ENCODE measurements around the gene NDUFS7. TPM values are rescaled to one million over a fixed set of nuclear protein-coding genes. Genes with fewer than 3 reads are reported as not detected.
A peak's percentile ranks its signal among the peaks of the same experiment; 100 is the strongest.

Gene NDUFS7
- total and polyA plus RNA-seq, 7 donors, result 177 to 423 (median 294) TPM

DNA sequence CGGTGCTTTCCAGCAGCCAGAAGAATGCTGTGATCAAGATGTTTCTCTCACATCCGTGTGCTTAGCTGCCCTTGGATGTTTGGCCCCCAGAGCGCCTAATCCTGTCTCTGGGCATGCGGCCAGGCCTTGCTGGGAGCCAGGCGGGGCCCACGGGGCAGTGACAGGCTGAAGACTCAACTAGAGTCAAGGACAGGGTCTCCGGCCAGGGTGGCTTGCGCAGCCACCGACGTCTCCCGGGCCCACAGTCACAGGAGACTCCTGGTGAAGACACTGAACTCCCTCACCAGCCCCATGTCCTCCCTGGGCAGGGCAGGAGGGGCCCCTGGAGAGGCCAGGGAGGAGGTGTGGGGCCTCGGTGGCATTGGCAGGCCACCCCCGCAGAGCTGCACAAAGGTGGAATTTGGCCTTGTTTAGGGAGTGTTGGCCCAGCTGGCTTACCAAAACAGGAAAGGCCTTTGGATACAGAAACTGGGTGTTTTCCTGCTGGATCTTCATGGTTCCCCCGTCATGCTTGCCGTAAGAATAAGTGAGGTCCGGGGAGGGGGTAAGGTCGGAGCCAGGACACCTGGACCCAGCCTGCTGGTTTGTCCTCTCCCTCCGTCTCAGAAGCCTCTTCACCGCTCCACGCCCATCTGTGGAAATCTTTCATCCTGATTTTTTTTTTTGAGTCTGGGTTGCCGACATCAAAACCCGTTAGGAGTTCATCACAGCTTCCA, 10.0 kb upstream of the NDUFS7 start:
- peak overlapping the region; percentile 41 for H3K27ac ChIP-seq
- DNase-seq, result peak in 1 of 2 donors; percentile 72
- WGBS, 3 donors, result 46 to 56% (median 48%) methylated on average over 22 of the region's 22 CpGs
- H3K9me3 ChIP-seq, result no peaks in the 10 kb centered on the region
- H3K4me3 ChIP-seq, result no peak overlapping the region
- peaks cover 3 to 78% of the 10 kb centered on the region in 2 donors for H3K36me3 ChIP-seq (ENCODE audit: insufficient read depth in 1 of 2, low read depth in 1 of 2)
- TF ChIP-seq CTCF (IDR thresholded peaks at IDR 0.05), result no peak
- peak; percentile 25 to 48 (median 38) for ATAC-seq
- H3K27me3 ChIP-seq (ENCODE audit: insufficient read depth in 3 of 3, low read length in 2 of 3), result no peaks in the 10 kb centered on the region
- no peaks in the 10 kb centered on the region for H3K4me1 ChIP-seq
- intact Hi-C loops (cut with DNase I), result loop anchor here in 1 of 2 donors (5.0 kb wide), 1 partner anchor 51 kb away; no protein-coding TSS in a partner anchor

DNA sequence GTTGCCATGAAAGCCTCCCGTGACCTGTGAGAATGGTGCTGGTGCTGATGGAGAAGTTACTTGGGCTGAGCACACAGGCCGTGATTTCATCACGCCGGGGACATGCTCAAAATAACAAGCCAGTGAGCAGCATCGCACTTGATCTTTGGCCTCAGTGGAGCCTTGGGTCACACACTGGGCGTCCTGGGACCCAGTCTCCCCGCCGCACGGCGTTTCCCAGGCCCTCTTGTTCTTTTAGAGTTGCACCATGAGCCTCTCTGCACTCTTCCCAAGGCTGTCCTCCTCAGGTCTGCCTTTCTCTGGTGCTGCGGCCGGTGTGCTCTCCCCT, 9.5 kb upstream of the NDUFS7 start:
- Histone ChIP-seq H3K4me1 (no peaks in the 10 kb centered on the region), H3K27me3 (ENCODE audit: insufficient read depth in 3 of 3, low read length in 2 of 3) (no peaks in the 10 kb centered on the region), H3K27ac (peak overlapping the region; percentile 41), H3K4me3 (no peak overlapping the region), H3K9me3 (no peaks in the 10 kb centered on the region), H3K36me3 (ENCODE audit: insufficient read depth in 1 of 2, low read depth in 1 of 2) (peaks cover 3 to 75% of the 10 kb centered on the region in 2 donors)
- TF ChIP-seq CTCF (IDR thresholded peaks at IDR 0.05), result no peak
- ATAC-seq (peak in 3 of 4 donors; percentile 28 to 53 (median 35)), DNase-seq (no peak)
- 68 to 80% (median 76%) methylated on average over 12 of the region's 12 CpGs for WGBS, 3 donors
- intact Hi-C loops (cut with DNase I), result loop anchor here in 1 of 2 donors (5.0 kb wide), 1 partner anchor 52 kb away; no protein-coding TSS in a partner anchor

- H3K4me3 ChIP-seq, result no peak overlapping the region
- DNase-seq (no peak), ATAC-seq (no peak)
- H3K27me3 ChIP-seq (ENCODE audit: insufficient read depth in 3 of 3, low read length in 2 of 3), result no peaks in the 10 kb centered on the region
- 91 to 93% (median 93%) methylated on average over 17 of the region's 17 CpGs for WGBS, 3 donors
- no peak for TF ChIP-seq CTCF (IDR thresholded peaks at IDR 0.05)
- H3K9me3 ChIP-seq, result no peaks in the 10 kb centered on the region
- H3K27ac ChIP-seq, result no peak overlapping the region
- peaks cover 0 to 53% of the 10 kb centered on the region in 2 donors for H3K36me3 ChIP-seq (ENCODE audit: insufficient read depth in 1 of 2, low read depth in 1 of 2)
- intact Hi-C loops (cut with DNase I), result no loop called here
- H3K4me1 ChIP-seq, result no peaks in the 10 kb centered on the region
Observed at GRCh38 chr19:1376415-1376805, 7.3 kb upstream of the NDUFS7 start.

- Histone ChIP-seq H3K27ac (no peak overlapping the region), H3K36me3 (ENCODE audit: insufficient read depth in 1 of 2, low read depth in 1 of 2) (peaks cover 0 to 43% of the 10 kb centered on the region in 2 donors), H3K9me3 (no peaks in the 10 kb centered on the region), H3K4me3 (no peak overlapping the region), H3K27me3 (ENCODE audit: insufficient read depth in 3 of 3, low read length in 2 of 3) (no peaks in the 10 kb centered on the region), H3K4me1 (peaks cover 5% of the 10 kb centered on the region)
- ATAC-seq, result no peak
- TF ChIP-seq CTCF (IDR thresholded peaks at IDR 0.05), result no peak
- intact Hi-C loops (cut with DNase I), result no loop called here
- 94 to 96% (median 95%) methylated on average over 43 of the region's 43 CpGs for WGBS, 3 donors
- DNase-seq, result no peak
Observed at GRCh38 chr19:1377176-1377964, 6.3 kb upstream of the NDUFS7 start.

Measured in psoas muscle (tissue), 8 donors.